ENCODE results near the gene SEPTIN5. TPM values are rescaled to one million over a fixed set of nuclear protein-coding genes. Genes with fewer than 3 reads are reported as not detected.
A peak's percentile ranks its signal among the peaks of the same experiment; 100 is the strongest.

The SEPTIN5 gene
- total and polyA plus RNA-seq, 9 of the 15 experiments (the other 6 are each of a cell fraction or from before 2014, with no cell fraction given) = 0.03 to 195 (median 119) TPM

DNA sequence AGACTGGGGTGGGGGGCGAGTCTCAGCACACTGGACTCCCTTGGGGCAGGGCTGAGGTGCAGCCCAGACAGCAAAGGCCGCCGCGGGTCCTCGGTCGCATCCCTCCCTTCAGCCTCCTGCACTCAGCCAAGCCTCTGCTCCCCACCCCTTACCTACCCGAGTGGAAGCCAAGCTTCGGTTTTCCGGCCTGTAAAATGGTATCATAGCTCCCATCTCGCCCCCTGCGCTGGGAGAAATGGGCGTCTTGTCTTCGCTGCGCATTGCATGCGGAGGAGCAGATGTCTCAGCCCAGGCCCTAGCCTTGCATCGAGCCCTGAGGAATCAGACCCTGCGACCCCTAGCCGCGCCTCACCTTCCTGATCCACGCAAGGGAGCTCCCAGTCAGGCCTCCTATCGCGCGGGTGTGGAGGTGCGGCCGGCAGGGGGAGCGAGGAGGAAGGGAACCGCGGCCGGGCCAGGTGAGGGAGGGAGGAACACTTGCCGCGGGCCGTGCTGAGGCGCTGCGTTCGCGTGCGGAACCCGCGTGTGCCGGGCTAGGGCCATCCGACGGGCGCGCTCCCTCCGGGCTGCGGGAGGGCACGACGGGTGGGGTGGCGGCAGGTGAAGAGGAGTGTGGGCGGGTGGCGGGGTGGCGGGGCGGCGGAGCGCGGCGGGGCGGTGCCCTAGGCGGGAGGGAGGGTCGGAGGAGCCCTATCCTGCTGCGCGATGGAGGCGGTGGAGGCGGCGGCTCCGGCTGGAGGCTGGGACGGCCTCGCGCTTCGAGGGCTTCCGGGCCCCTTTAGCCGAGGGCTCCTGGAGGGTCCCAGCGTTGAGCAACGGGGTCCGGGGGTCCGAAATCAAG lies 42.2 kb downstream of the SEPTIN5 start:
- Histone ChIP-seq H3K27ac (ENCODE audit: extremely low read depth, low read depth, low read length) (no peak overlapping the region), H4K20me1 (replicated peaks; ENCODE audit: control insufficient read depth, insufficient read depth, low read length) (peaks cover 52% of the 10 kb centered on the region), H3K9me1 (ENCODE audit: control insufficient read depth, insufficient read depth, low read length) (peaks cover 2% of the 10 kb centered on the region), H3K9me3 (replicated peaks; ENCODE audit: control insufficient read depth, insufficient read depth, low read depth, low read length) (no peaks in the 10 kb centered on the region; the same call in 1 of the 2 replicates), H3K79me2 (ENCODE audit: control insufficient read depth, insufficient read depth, low read length) (peaks cover 6% of the 10 kb centered on the region), H3K9ac (ENCODE audit: insufficient read depth in 1 of 2, low read depth in 2 of 2, low read length in 2 of 2) (peak overlapping the region; percentile 8 to 47; a peak in 3 of 4 replicates), H3K4me3 (peak overlapping the region; percentile 29), H3K36me3 (ENCODE audit: control insufficient read depth, insufficient read depth, low read length) (no peaks in the 10 kb centered on the region), H3K4me1 (replicated peaks in 1 of 2; ENCODE audit: control insufficient read depth in 2 of 2, insufficient read depth in 2 of 2, low read length in 2 of 2) (peaks cover 17 to 82% of the 10 kb centered on the region in 2 experiments; a peak in 4 of 5 replicates), H3K27me3 (ENCODE audit: control insufficient read depth in 2 of 2, insufficient read depth in 2 of 2, low read length in 2 of 2) (peaks cover 51 to 78% of the 10 kb centered on the region in 2 experiments; a peak in 4 of 5 replicates), H2AFZ (ENCODE audit: low read depth, low read length) (peak overlapping the region; percentile 75), H3K4me2 (ENCODE audit: insufficient read depth, low read length) (peak overlapping the region; percentile 66)
- CTCF ChIA-PET (ENCODE audit: low intra/inter-chr PET ratio) = interaction anchor here (0.6 to 3.8 kb wide), 15 partner anchors 10 to 257 kb away, joined by 3 to 91 read pairs (median 4); no protein-coding TSS in a partner anchor
- intact Hi-C loops (cut with micrococcal nuclease) = loop anchor here (1.0 to 5.0 kb wide), 4 partner anchors 45 to 154 kb away; partner anchors contain the start of genes GNB1L and RTL10
- peak; percentile 95 to 99 (median 99) for DNase-seq (ENCODE audit: extremely low read depth in 1 of 4, low spot score in 3 of 4)
- no TSS peak for BruUV-seq (replicated peaks)
- peak; percentile 87 for ATAC-seq
- POLR2A ChIA-PET = interaction anchor here (0.5 to 2.4 kb wide), 23 partner anchors 8 to 372 kb away, joined by 3 to 36 read pairs (median 4); no protein-coding TSS in a partner anchor
- 3% methylated on average over 76 of the region's 76 CpGs for WGBS (ENCODE audit: insufficient coverage, low coverage, missing lambda C conversion rate)
- in situ Hi-C loops (cut with MboI) = no loop called here
- peak; percentile 84 for FAIRE-seq
- TF ChIP-seq, protein P1, sequence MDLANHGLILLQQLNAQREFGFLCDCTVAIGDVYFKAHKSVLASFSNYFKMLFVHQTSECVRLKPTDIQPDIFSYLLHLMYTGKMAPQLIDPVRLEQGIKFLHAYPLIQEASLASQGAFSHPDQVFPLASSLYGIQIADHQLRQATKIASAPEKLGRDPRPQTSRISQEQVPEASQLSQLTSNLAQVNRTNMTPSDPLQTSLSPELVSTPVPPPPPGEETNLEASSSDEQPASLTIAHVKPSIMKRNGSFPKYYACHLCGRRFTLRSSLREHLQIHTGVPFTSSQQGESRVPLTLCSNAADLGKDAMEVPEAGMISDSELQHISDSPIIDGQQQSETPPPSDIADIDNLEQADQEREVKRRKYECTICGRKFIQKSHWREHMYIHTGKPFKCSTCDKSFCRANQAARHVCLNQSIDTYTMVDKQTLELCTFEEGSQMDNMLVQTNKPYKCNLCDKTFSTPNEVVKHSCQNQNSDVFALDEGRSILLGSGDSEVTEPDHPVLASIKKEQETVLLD (IDR thresholded peaks at IDR 0.05) = peak; percentile 78
- TF ChIP-seq, protein P2, sequence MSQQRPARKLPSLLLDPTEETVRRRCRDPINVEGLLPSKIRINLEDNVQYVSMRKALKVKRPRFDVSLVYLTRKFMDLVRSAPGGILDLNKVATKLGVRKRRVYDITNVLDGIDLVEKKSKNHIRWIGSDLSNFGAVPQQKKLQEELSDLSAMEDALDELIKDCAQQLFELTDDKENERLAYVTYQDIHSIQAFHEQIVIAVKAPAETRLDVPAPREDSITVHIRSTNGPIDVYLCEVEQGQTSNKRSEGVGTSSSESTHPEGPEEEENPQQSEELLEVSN (IDR thresholded peaks at IDR 0.05; ENCODE audit: borderline replicate concordance in 1 of 2, extremely low read depth in 1 of 2, insufficient read depth in 1 of 2, insufficient read length in 1 of 2, low read depth in 1 of 2, low read length in 1 of 2, poor library complexity in 1 of 2, severe bottlenecking in 1 of 2) = peak; percentile 87 to 95
- TF ChIP-seq STAT5A (IDR thresholded peaks at IDR 0.05; ENCODE audit: borderline replicate concordance, low read length) (no peak), NBN (IDR thresholded peaks at IDR 0.05; ENCODE audit: low read depth) (peak; percentile 85; the same call in 1 of the 2 replicates), BHLHE40 (IDR thresholded peaks at IDR 0.05; ENCODE audit: low read length) (peak; percentile 82; the same call in 1 of the 2 replicates), ZNF717 (CRISPR knock-in tag; IDR thresholded peaks at IDR 0.05) (no peak), DACH1 (IDR thresholded peaks at IDR 0.05; ENCODE audit: partially characterized antibody) (peak; percentile 35)
- TF ChIP-seq, protein P3, sequence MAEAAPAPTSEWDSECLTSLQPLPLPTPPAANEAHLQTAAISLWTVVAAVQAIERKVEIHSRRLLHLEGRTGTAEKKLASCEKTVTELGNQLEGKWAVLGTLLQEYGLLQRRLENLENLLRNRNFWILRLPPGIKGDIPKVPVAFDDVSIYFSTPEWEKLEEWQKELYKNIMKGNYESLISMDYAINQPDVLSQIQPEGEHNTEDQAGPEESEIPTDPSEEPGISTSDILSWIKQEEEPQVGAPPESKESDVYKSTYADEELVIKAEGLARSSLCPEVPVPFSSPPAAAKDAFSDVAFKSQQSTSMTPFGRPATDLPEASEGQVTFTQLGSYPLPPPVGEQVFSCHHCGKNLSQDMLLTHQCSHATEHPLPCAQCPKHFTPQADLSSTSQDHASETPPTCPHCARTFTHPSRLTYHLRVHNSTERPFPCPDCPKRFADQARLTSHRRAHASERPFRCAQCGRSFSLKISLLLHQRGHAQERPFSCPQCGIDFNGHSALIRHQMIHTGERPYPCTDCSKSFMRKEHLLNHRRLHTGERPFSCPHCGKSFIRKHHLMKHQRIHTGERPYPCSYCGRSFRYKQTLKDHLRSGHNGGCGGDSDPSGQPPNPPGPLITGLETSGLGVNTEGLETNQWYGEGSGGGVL (CRISPR knock-in tag; IDR thresholded peaks at IDR 0.05) = no peak
- TF ChIP-seq, protein P4, sequence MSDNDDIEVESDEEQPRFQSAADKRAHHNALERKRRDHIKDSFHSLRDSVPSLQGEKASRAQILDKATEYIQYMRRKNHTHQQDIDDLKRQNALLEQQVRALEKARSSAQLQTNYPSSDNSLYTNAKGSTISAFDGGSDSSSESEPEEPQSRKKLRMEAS (CRISPR knock-in tag; IDR thresholded peaks at IDR 0.05) = no peak
